Gastroesophageal sphincter (tissue), 4 donors: ENCODE results near the gene SPACA7. TPM values are rescaled to one million over a fixed set of nuclear protein-coding genes. Genes with fewer than 3 reads are reported as not detected.

ENCODE experiments used
- ATAC-seq: fragments of 150-250 bp; one replicate; pipeline ENCODE4 v1.9.1; 2016; ENCODE audit warnings: mild to moderate bottlenecking, moderate library complexity
- H3K27ac ChIP-seq, 4 donors: fragments of 200-600 bp; sonication (generic) in 3 of 4; 1 replicate in 3 of 4; 2 replicates in 1 of 4; pipeline ENCODE4 v1.5.1; 2016 to 2019
- H3K27me3 ChIP-seq: fragments of 200-600 bp; sonication (generic); one replicate; pipeline ENCODE4 v1.5.1; 2019
- H3K36me3 ChIP-seq, 2 donors: fragments of 200-600 bp; sonication (generic); one replicate each; pipeline ENCODE4 v1.5.1; 2019; ENCODE audit warnings: control low read depth in 1 of 2
- H3K4me1 ChIP-seq, 3 donors: fragments of 200-600 bp; sonication (generic); 1 replicate in 2 of 3; 2 replicates in 1 of 3; pipeline ENCODE4 v1.5.1; 2016 to 2019; ENCODE audit warnings: control low read depth in 2 of 3
- H3K4me3 ChIP-seq, 2 donors: fragments of 200-600 bp; sonication (generic); one replicate each; pipeline ENCODE4 v1.5.1; 2019; ENCODE audit warnings: mild to moderate bottlenecking in 1 of 2, moderate library complexity in 1 of 2
- H3K9me3 ChIP-seq, 3 donors: fragments of 200-600 bp; sonication (generic); one replicate each; pipeline ENCODE4 v1.5.1; 2017 to 2019; ENCODE audit warnings: control low read depth in 2 of 3
- CTCF ChIP-seq, 4 experiments: fragments of 200-600 bp in 2 of 4; fragments of 450-650 bp in 2 of 4; sonication (generic) in 1 of 4; IDR thresholded peaks; one replicate each; pipeline ENCODE4 v1.5.1; 2017 to 2019; ENCODE audit warnings: antibody characterized with exemption in 4 of 4, mild to moderate bottlenecking in 2 of 4, moderate library complexity in 2 of 4
- EP300 ChIP-seq: sonication (generic); formaldehyde crosslinking; IDR thresholded peaks from one replicate; pipeline ENCODE4 v1.6.1; 2017; ENCODE audit warnings: antibody characterized with exemption, mild to moderate bottlenecking
- POLR2A ChIP-seq, 2 donors: fragments of 450-650 bp; IDR thresholded peaks; one replicate each; pipeline ENCODE4 v1.6.1; 2017; ENCODE audit warnings: antibody characterized with exemption in 2 of 2, mild to moderate bottlenecking in 2 of 2, moderate library complexity in 1 of 2
- POLR2AphosphoS5 ChIP-seq: sonication (generic); formaldehyde crosslinking; IDR thresholded peaks from one replicate; pipeline ENCODE4 v1.6.1; 2017; ENCODE audit warnings: antibody characterized with exemption
- WGBS, 2 donors: methylation state at CpG; one replicate each; pipeline ENCODE4 v1.1.5; 2018; ENCODE audit warnings: low coverage in 1 of 2; 5-methylcytosine and 5-hydroxymethylcytosine counted together
- total RNA-seq, 4 donors: library from RNA; depleted of rRNA; stranded (reverse); fragments of >200 nt; gene quantifications; one replicate each; pipeline ENCODE4 v1.1.0, GENCODE V29; 2016

The SPACA7 gene
- total RNA-seq, 4 donors from 2014 or later, result not detected

GRCh38 chr13:112434937-112435523, 58.9 kb downstream of the SPACA7 start:
- Histone ChIP-seq H3K9me3 (peaks cover 0 to 10% (median 0%) of the 10 kb centered on the region in 3 donors), H3K27me3 (peaks cover 45% of the 10 kb centered on the region), H3K27ac (no peak overlapping the region), H3K4me1 (no peaks in the 10 kb centered on the region), H3K36me3 (no peaks in the 10 kb centered on the region), H3K4me3 (no peak overlapping the region)
- WGBS, 2 donors, result 79 to 94% methylated on average over 6 to 10 of the region's 12 CpGs
- ATAC-seq, result no peak
- TF ChIP-seq POLR2AphosphoS5, result no peak
- no peak for TF ChIP-seq EP300
- TF ChIP-seq CTCF (IDR thresholded peaks at IDR 0.05), result no peak
- TF ChIP-seq POLR2A (IDR thresholded peaks at IDR 0.05), result no peak

GRCh38 chr13:112435973-112436372, 59.8 kb downstream of the SPACA7 start:
- no peak for ATAC-seq
- H3K27ac ChIP-seq, result no peak overlapping the region
- peaks cover 0 to 4% (median 0%) of the 10 kb centered on the region in 3 donors for H3K9me3 ChIP-seq
- H3K4me1 ChIP-seq, result no peaks in the 10 kb centered on the region
- TF ChIP-seq POLR2A (IDR thresholded peaks at IDR 0.05) (no peak), CTCF (IDR thresholded peaks at IDR 0.05) (no peak), EP300 (no peak), POLR2AphosphoS5 (no peak)
- H3K4me3 ChIP-seq, result no peak overlapping the region
- WGBS, 2 donors, result 76 to 81% methylated on average over 6 to 9 of the region's 9 CpGs
- no peaks in the 10 kb centered on the region for H3K36me3 ChIP-seq
- peaks cover 54% of the 10 kb centered on the region for H3K27me3 ChIP-seq

GRCh38 chr13:112438094-112438493, 61.9 kb downstream of the SPACA7 start:
- 78 to 86% methylated on average over 1 of the region's 1 CpG for WGBS, 2 donors
- peaks cover 0 to 4% (median 0%) of the 10 kb centered on the region in 3 donors for H3K9me3 ChIP-seq

GRCh38 chr13:112438515-112438914, 62.4 kb downstream of the SPACA7 start:
- no peak overlapping the region for H3K4me3 ChIP-seq
- ATAC-seq, result no peak
- TF ChIP-seq CTCF (IDR thresholded peaks at IDR 0.05), result no peak
- TF ChIP-seq POLR2AphosphoS5, result no peak
- TF ChIP-seq EP300, result no peak
- no peak for TF ChIP-seq POLR2A (IDR thresholded peaks at IDR 0.05)
- H3K36me3 ChIP-seq, result no peaks in the 10 kb centered on the region
- no peak overlapping the region for H3K27ac ChIP-seq
- WGBS, 2 donors, result 87 to 88% methylated on average over 2 of the region's 2 CpGs
- peaks cover 63% of the 10 kb centered on the region for H3K27me3 ChIP-seq
- H3K4me1 ChIP-seq, result peaks cover 0 to 4% (median 0%) of the 10 kb centered on the region in 3 donors
- H3K9me3 ChIP-seq, result peaks cover 0 to 4% (median 0%) of the 10 kb centered on the region in 3 donors

More at GRCh38 chr13:112438094-112438493, 61.9 kb downstream of the SPACA7 start:
- Histone ChIP-seq H3K4me1 (no peaks in the 10 kb centered on the region), H3K27me3 (peaks cover 59% of the 10 kb centered on the region), H3K4me3 (no peak overlapping the region), H3K27ac (no peak overlapping the region), H3K36me3 (no peaks in the 10 kb centered on the region)
- TF ChIP-seq POLR2AphosphoS5 (no peak), EP300 (no peak), POLR2A (IDR thresholded peaks at IDR 0.05) (no peak), CTCF (IDR thresholded peaks at IDR 0.05) (no peak)
- ATAC-seq, result no peak

- WGBS, 2 donors, result 68 to 93% methylated on average over 3 to 5 of the region's 17 CpGs
- Histone ChIP-seq H3K9me3 (peaks cover 0 to 4% (median 0%) of the 10 kb centered on the region in 3 donors), H3K27me3 (peaks cover 75% of the 10 kb centered on the region), H3K4me1 (peaks cover 0 to 10% (median 3%) of the 10 kb centered on the region in 3 donors), H3K4me3 (no peak overlapping the region), H3K36me3 (no peaks in the 10 kb centered on the region), H3K27ac (no peak overlapping the region)
- no peak for TF ChIP-seq POLR2AphosphoS5
- no peak for TF ChIP-seq POLR2A (IDR thresholded peaks at IDR 0.05)
- no peak for TF ChIP-seq EP300
- no peak for TF ChIP-seq CTCF (IDR thresholded peaks at IDR 0.05)
- no peak for ATAC-seq
These were observed 65.1 kb downstream of the SPACA7 start for GRCh38 chr13:112441226-112441625.
